HCT116 (cell line): ENCODE measurements around the gene PALM2AKAP2. TPM values are rescaled to one million over a fixed set of nuclear protein-coding genes. Genes with fewer than 3 reads are reported as not detected.

ENCODE experiments used
- ATAC-seq: fragments of 200-7000 bp; cut with Tn5 transposase; 2 replicates; pipeline ENCODE4 v1.9.1; 2020; ENCODE audit warnings: mild to moderate bottlenecking, moderate library complexity
- BruUV-seq: library from RNA; stranded (reverse); fragments of 400-500 nt; replicated peaks from 2 replicates; lab custom pipeline; 2021; lab: Mats Ljungman, UMichigan
- CTCF ChIA-PET: fragments of 300-600 bp; sonication (Branson Sonifier 250); formaldehyde crosslinking; loops from one replicate; lab custom pipeline; 2021; ENCODE audit warnings: antibody characterized with exemption; lab: Charles Lee
- POLR2A ChIA-PET: fragments of 300-600, 350-600 bp; sonication (Branson Sonifier 250); formaldehyde crosslinking; loops from one replicate; lab custom pipeline; 2021; ENCODE audit warnings: antibody characterized with exemption; lab: Charles Lee
- RAD21 ChIA-PET, 2 experiments: fragments of 300-600 bp; sonication (Branson Sonifier 250); formaldehyde crosslinking; loops; one replicate each; lab custom pipeline; 2023; ENCODE audit warnings: low total read pairs in 2 of 2; ENCODE audit not compliant: uncharacterized antibody in 2 of 2, unreplicated experiment in 2 of 2, low non-redundant PET in 1 of 2; lab: Charles Lee
- DNase-seq: peaks from one replicate; pipeline ENCODE4 v3.0.0-alpha.2; 2010; ENCODE audit warnings: low read depth, low spot score
- H2AFZ ChIP-seq: fragments of 200-600 bp; shearing (Covaris generic), sonication (generic); 2 replicates; pipeline ENCODE4 v1.6.1; 2017; ENCODE audit warnings: low read depth, mixed run types, mixed read lengths, antibody characterized with exemption, low read length; ENCODE audit not compliant: poor library complexity, severe bottlenecking
- H3K27ac ChIP-seq: 2 replicates; pipeline ENCODE4 v1.5.1; 2012; ENCODE audit warnings: low read depth, low read length
- H3K27me3 ChIP-seq: fragments of 200-600 bp; sonication (generic); 2 replicates; pipeline ENCODE4 v1.6.1; 2016; ENCODE audit warnings: mixed run types, low read length, mixed read lengths; ENCODE audit not compliant: insufficient read depth
- H3K36me3 ChIP-seq, 2 experiments: fragments of 200-500 bp in 1 of 2; fragments of 200-600 bp in 1 of 2; sonication (Bioruptor generic) in 1 of 2; sonication (generic) in 1 of 2; 2 replicates each; pipeline versions ENCODE4 v1.5.1 to v1.6.1; 2014 to 2016; ENCODE audit warnings: low read length in 2 of 2, inconsistent platforms in 1 of 2, mixed read lengths in 1 of 2, mixed run types in 1 of 2; ENCODE audit not compliant: insufficient read depth in 2 of 2, control insufficient read depth in 1 of 2
- H3K4me1 ChIP-seq, 2 experiments: fragments of 200-600 bp in 1 of 2; sonication (generic) in 1 of 2; 2 replicates each; pipeline versions ENCODE4 v1.5.1 to v1.6.1; 2012 to 2017; ENCODE audit warnings: low read length in 2 of 2, inconsistent platforms in 1 of 2, mild to moderate bottlenecking in 1 of 2, mixed read lengths in 1 of 2, mixed run types in 1 of 2, moderate library complexity in 1 of 2; ENCODE audit not compliant: insufficient read depth in 2 of 2, control insufficient read depth in 1 of 2
- H3K4me2 ChIP-seq: fragments of 200-600 bp; sonication (generic); 2 replicates; pipeline ENCODE4 v1.6.1; 2017; ENCODE audit warnings: mixed run types, low read length, mixed read lengths
- H3K4me3 ChIP-seq, 2 experiments: fragments of 200-600 bp in 1 of 2; sonication (generic) in 1 of 2; replicated peaks in 1 of 2; 2 replicates each; pipeline ENCODE4 v1.5.1; 2011 to 2016; ENCODE audit warnings: low read length in 2 of 2, control low read depth in 1 of 2, low read depth in 1 of 2, mild to moderate bottlenecking in 1 of 2, mixed read lengths in 1 of 2, mixed run types in 1 of 2
- H3K79me2 ChIP-seq: fragments of 200-600 bp; sonication (generic); 2 replicates; pipeline ENCODE4 v1.6.1; 2017; ENCODE audit warnings: mild to moderate bottlenecking, mixed run types, low read length, moderate library complexity, mixed read lengths; ENCODE audit not compliant: insufficient read depth
- H3K9ac ChIP-seq: fragments of 200-600 bp; sonication (generic); 2 replicates; pipeline ENCODE4 v1.6.1; 2016; ENCODE audit warnings: low read length, mixed read lengths
- H3K9me2 ChIP-seq: fragments of 200-600 bp; sonication (generic), shearing (Covaris generic); 2 replicates; pipeline ENCODE4 v1.6.1; 2017; ENCODE audit warnings: mixed run types, mild to moderate bottlenecking, moderate library complexity; ENCODE audit not compliant: insufficient read depth
- H3K9me3 ChIP-seq, 2 experiments: fragments of 200-500 bp in 1 of 2; fragments of 200-600 bp in 1 of 2; sonication (Bioruptor generic) in 1 of 2; sonication (generic) in 1 of 2; 2 replicates each; pipeline ENCODE4 v1.6.1; 2014 to 2017; ENCODE audit warnings: low read length in 2 of 2, mixed read lengths in 2 of 2, inconsistent platforms in 1 of 2, low read depth in 1 of 2, mild to moderate bottlenecking in 1 of 2, mixed run types in 1 of 2, moderate library complexity in 1 of 2; ENCODE audit not compliant: control insufficient read depth in 1 of 2, insufficient read depth in 1 of 2
- H4K20me1 ChIP-seq: fragments of 200-600 bp; sonication (generic), shearing (Covaris generic); 2 replicates; pipeline ENCODE4 v1.6.1; 2017; ENCODE audit warnings: mixed run types, mild to moderate bottlenecking, moderate library complexity; ENCODE audit not compliant: insufficient read depth
- JUND ChIP-seq: IDR thresholded peaks from 2 replicates; pipeline ENCODE4 v1.6.1; 2012
- POLR2AphosphoS5 ChIP-seq: IDR thresholded peaks from 2 replicates; pipeline ENCODE4 v1.6.1; 2011; ENCODE audit warnings: mild to moderate bottlenecking, low read depth, low read length, moderate library complexity
- SRF ChIP-seq: IDR thresholded peaks from 2 replicates; pipeline ENCODE4 v1.6.1; 2012; ENCODE audit warnings: low read depth
- YY1 ChIP-seq: IDR thresholded peaks from 2 replicates; pipeline ENCODE4 v1.6.1; 2011; ENCODE audit warnings: low read length, low read depth, moderate library complexity, mild to moderate bottlenecking; ENCODE audit not compliant: insufficient replicate concordance; ENCODE audit errors: extremely low read depth
- intact Hi-C: fragments of 100-400 bp; cut with micrococcal nuclease; formaldehyde crosslinking; loops from 2 replicates; pipeline ENCODE4 v1.10.0; 2022
- total RNA-seq: library from RNA; stranded (reverse); gene quantifications from one replicate; pipeline ENCODE4 v1.2.1, GENCODE V29; 2021; ENCODE audit not compliant: unreplicated experiment
- TF ChIP-seq, protein P1 (sequence below), 3 experiments: fragments of 200-600 bp in 1 of 3; sonication (generic) in 1 of 3; IDR thresholded peaks in 2 of 3; conservative IDR thresholded peaks in 1 of 3; 2 replicates each; pipeline ENCODE4 v1.5.1; 2012 to 2017; ENCODE audit warnings: low read depth in 2 of 3, low read length in 2 of 3, antibody characterized with exemption in 1 of 3, borderline replicate concordance in 1 of 3, control low read depth in 1 of 3, mild to moderate bottlenecking in 1 of 3, mixed read lengths in 1 of 3, mixed run types in 1 of 3, moderate library complexity in 1 of 3; ENCODE audit not compliant: insufficient read depth in 1 of 3
- TF ChIP-seq, protein P2 (sequence below): IDR thresholded peaks from 2 replicates; pipeline ENCODE4 v1.6.1; 2012; ENCODE audit warnings: low read depth

The PALM2AKAP2 gene
- total RNA-seq, 1 experiment from 2014 or later, result 0.34 TPM

DNA sequence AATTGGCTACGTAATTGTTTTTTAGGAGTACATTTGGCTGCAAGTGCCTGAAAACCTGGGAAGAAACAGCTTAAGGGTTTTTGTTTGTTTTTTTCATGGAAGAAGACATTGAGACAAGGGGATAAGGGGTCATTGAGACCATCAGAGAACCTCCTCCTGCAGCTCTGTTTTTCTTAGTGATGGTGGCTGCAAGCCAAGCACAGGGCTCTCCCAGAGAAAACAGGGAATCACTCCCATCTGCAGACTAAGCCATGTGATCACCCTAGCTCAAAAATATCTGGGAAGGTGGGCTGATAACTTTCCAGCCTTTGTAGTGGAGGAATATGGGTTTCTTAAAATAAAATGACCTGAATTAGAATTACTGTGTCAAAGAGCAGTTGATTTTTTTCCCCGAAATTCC, 25.1 kb downstream of the PALM2AKAP2 start:
- DNase-seq (no peak), ATAC-seq (no peak)
- Histone ChIP-seq H2AFZ (no peak overlapping the region), H3K4me2 (no peak overlapping the region), H4K20me1 (no peaks in the 10 kb centered on the region), H3K4me3 (no peak overlapping the region), H3K4me1 (no peaks in the 10 kb centered on the region), H3K9me3 (no peaks in the 10 kb centered on the region), H3K36me3 (no peaks in the 10 kb centered on the region), H3K27ac (no peak overlapping the region), H3K79me2 (no peaks in the 10 kb centered on the region), H3K9me2 (no peaks in the 10 kb centered on the region)
- intact Hi-C loops, result no loop called here
- POLR2A ChIA-PET, result interaction anchor here (0.7 kb wide), 1 partner anchor 12 kb away, joined by 3 read pairs; no protein-coding TSS in a partner anchor
- no TSS peak for BruUV-seq
- RAD21 ChIA-PET, result no interaction called here
- CTCF ChIA-PET, result no interaction called here
- TF ChIP-seq YY1 (no peak), SRF (no peak), POLR2AphosphoS5 (no peak), JUND (no peak)
- TF ChIP-seq, protein P1, sequence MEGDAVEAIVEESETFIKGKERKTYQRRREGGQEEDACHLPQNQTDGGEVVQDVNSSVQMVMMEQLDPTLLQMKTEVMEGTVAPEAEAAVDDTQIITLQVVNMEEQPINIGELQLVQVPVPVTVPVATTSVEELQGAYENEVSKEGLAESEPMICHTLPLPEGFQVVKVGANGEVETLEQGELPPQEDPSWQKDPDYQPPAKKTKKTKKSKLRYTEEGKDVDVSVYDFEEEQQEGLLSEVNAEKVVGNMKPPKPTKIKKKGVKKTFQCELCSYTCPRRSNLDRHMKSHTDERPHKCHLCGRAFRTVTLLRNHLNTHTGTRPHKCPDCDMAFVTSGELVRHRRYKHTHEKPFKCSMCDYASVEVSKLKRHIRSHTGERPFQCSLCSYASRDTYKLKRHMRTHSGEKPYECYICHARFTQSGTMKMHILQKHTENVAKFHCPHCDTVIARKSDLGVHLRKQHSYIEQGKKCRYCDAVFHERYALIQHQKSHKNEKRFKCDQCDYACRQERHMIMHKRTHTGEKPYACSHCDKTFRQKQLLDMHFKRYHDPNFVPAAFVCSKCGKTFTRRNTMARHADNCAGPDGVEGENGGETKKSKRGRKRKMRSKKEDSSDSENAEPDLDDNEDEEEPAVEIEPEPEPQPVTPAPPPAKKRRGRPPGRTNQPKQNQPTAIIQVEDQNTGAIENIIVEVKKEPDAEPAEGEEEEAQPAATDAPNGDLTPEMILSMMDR (IDR thresholded peaks at IDR 0.05 in 2 of 3, conservative IDR thresholded peaks at IDR 0.05 in 1 of 3; ENCODE audit: borderline replicate concordance in 1 of 3, insufficient read depth in 1 of 3, low read depth in 2 of 3, low read length in 2 of 3), result no peak
- TF ChIP-seq, protein P2, sequence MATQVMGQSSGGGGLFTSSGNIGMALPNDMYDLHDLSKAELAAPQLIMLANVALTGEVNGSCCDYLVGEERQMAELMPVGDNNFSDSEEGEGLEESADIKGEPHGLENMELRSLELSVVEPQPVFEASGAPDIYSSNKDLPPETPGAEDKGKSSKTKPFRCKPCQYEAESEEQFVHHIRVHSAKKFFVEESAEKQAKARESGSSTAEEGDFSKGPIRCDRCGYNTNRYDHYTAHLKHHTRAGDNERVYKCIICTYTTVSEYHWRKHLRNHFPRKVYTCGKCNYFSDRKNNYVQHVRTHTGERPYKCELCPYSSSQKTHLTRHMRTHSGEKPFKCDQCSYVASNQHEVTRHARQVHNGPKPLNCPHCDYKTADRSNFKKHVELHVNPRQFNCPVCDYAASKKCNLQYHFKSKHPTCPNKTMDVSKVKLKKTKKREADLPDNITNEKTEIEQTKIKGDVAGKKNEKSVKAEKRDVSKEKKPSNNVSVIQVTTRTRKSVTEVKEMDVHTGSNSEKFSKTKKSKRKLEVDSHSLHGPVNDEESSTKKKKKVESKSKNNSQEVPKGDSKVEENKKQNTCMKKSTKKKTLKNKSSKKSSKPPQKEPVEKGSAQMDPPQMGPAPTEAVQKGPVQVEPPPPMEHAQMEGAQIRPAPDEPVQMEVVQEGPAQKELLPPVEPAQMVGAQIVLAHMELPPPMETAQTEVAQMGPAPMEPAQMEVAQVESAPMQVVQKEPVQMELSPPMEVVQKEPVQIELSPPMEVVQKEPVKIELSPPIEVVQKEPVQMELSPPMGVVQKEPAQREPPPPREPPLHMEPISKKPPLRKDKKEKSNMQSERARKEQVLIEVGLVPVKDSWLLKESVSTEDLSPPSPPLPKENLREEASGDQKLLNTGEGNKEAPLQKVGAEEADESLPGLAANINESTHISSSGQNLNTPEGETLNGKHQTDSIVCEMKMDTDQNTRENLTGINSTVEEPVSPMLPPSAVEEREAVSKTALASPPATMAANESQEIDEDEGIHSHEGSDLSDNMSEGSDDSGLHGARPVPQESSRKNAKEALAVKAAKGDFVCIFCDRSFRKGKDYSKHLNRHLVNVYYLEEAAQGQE, result no peak
- TF ChIP-seq, all 23 proteins: peak for 0
- peaks cover 43% of the 10 kb centered on the region for H3K27me3 ChIP-seq
- H3K9ac ChIP-seq, result no peak overlapping the region
